HG03108 (cell line): Measurements from ENCODE around the gene TMEM161A.
"Not testable (repeated sequence)": the region's sequence is repeated elsewhere in the genome, so short reads cannot be mapped to it uniquely, and the experiment has no call there.

ENCODE experiments used
- ATAC-seq: cut with Tn5 transposase; IDR thresholded peaks from one replicate; pipeline ENCODE4 v1.9.1; 2021; ENCODE audit warnings: moderate library complexity; ENCODE audit not compliant: unreplicated experiment

Gene TMEM161A

DNA sequence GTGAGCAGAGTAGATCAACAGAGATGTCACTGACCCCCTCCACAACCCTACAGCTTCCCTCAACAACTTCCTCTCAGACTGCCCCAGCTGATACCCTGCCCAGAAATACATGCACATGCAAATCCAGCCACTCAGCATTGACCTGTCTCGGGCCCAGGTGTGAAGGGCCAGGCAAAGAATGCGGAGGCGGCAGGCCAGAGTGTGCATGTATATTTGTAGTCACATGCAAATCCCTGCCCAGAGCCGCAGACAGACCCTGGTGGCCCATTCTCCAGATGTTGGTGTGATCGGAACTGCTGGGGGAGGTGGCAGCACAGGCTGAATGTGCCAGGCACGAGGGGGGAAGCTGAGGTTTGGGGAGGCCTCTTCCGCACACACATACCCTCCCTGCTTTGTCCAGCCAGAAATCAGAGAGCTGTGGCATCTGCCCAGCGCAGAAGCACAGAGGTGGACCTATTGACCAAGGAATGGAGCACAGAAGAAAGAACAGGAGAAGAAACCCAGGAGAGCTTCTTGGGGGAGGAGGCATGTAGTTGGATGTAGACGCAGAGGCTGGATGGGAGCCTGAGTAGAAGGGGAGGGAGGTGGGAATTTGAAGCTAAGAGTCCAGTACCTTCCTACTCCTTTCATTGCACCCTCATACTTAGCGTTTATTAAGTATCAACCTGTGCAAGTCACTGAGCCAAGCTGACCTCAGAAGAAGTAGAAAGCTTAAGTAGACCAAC lies 17.4 kb upstream of the TMEM161A start:
- peak; percentile 52 for ATAC-seq

DNA sequence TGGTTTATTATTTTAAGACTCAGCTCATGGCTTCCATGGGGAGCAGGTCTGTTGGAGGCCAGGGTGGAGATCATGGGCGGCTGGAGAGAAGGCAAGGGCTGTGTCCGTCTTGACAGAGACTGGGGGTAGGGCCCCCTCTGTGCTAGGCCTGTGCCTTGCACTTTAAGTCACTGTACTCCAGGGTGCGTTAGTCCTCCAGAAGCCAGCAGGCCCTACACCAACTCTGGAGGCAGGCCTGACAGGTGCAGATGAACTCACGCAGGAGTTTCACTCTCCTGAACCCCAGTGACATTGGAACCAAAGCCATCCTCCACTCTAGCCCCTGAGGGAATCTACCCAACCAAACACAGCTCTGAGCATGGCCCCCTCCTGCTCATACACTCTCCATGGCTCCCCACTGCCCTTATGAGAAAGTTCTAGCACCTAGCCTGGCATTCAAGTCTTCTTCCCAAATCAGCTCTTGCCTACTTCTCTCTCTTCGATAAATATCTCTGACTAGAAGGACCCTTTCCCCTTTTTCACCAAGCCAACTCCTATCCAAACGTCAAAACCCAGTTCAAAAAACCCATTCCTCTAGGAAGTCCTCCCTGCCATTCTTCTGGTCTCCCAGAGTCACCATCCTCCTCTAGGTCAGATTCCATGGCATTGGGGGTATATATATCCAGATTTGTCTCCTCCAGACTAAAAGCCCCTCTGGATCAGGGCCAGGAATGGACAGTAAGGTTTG lies 16.7 kb upstream of the TMEM161A start:
- no peak for ATAC-seq

DNA sequence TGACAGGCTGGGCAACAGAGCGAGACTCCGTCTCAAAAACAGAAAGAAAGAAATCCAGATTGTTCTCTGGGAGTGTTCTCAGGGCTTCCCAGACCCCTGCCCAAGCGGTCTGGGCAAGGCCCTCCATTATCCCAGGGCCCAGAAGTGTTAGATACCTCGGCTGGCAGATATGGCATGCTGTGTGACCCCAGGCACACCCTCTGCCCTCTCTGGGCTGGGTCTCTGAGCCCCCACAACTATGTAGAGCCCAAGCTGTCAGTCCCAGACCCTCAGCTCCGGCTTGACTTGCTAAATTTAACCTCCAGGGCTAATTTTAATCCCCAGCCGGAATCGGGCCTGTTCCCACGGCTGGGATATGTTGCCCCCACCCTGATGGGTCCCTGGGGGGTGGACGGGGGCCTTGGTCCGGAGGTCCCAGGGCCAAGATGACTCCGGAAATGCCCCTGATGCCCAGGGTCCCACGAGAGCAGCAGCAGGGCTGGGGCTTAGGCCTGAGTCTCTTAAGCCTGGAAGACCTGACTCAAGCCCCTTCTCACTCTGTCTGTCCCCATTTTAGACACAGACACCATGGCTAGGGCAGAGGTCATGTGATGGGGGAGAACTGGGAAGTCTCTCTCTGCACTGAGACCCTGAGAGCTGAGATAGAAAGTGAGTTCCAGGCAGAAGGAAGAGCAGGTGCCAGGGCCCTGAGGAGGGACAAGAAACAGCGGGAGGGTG lies 14.5 kb upstream of the TMEM161A start:
- ATAC-seq, result no peak

DNA sequence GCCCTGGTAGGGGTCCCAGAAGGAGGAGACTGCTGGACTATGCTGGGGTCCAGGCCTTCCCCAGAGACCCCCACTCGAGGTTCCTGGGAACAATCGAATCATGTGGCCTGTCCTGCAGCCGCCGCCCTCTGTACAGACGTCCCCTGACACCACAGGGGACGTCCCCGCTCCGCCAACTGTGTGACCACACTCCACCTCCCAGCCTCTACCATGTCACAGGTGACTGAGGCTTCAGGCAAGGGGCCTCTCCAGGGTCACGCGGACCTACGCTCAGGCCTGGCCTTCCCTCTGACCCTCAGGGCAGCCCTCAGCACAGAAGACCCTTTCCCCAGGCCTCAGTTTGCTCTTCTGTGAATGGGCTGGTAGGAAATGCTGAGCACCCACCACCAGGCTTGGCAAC lies 13.1 kb upstream of the TMEM161A start:
- no peak for ATAC-seq

DNA sequence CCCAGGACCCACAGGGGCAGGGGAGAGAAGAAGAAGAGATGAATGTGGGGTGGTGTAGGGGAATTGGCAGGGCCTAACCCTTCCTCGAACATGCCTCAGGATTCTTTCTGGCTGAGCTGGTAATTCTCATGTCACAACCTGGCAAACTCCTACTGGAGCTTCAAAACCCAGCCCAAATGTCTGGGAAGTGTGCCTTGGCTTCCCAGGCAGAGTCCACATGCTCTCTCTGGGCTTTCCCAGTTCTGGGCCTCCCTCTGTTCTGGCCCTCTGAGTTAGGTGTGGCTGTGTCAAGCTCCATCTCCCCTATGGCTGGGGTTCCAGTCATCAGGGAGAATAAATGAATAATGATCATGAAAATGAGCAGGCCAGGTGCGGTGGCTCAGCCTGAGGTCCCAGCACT lies 11.2 kb upstream of the TMEM161A start:
- ATAC-seq, result no peak

DNA sequence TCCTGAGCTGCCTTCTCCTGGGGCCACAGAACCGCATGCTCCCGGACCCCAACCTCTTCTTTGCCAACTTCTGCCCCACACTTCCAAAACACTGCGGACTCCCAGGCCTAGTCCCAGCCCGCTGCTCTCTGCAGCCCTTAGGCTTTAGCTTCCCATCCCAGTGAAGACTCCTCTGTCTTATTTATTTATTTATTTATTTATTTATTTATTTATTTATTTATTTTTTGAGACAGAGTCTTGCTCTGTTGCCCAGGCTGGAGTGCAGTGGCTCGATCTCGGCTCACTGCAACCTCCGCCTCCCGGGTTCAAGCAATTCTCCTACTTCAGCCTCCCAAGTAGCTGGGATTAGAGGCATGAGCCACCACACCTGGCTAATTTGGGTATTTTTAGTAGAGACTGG lies 10.2 kb upstream of the TMEM161A start:
- ATAC-seq, result not testable (repeated sequence)

DNA sequence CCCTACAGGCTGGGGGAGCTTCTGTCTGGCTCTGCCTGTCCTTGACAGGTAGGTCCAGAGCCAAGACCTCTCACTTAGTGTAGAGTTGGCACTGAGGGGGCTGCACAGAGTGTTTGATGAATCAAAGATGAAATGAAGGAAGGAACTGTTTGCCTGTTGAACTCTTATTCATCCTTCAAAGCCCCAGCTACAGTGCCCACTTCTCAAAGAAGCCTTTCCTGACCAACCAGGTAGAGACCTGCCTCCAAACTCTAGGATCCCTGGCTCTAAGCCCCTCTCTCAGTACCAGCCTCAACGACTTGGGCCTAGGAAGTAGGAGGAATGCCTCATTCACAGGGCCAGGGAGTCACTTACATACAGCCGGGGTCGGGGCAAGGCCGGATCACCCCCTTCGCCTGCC lies 9.1 kb upstream of the TMEM161A start:
- ATAC-seq, result no peak

DNA sequence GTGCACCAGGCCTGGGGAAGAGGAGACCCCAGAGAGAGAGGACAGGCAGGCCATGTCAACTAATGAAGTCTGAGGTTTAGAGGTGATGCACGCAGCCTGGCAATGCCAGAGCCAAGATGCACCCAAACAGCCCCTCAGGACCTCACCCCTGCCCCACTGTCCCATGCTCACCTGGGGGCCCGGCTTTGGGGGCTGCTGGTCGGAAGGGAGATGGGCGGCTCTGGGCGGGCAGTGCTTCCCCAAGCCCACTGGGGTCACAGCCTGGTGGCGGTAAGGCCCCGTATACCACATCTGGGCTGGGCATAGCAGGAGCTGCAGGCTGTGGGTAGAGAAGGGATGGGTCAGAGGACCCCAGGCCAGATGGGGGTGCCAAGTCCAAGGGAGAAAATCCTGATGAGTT lies 8.6 kb upstream of the TMEM161A start:
- no peak for ATAC-seq

DNA sequence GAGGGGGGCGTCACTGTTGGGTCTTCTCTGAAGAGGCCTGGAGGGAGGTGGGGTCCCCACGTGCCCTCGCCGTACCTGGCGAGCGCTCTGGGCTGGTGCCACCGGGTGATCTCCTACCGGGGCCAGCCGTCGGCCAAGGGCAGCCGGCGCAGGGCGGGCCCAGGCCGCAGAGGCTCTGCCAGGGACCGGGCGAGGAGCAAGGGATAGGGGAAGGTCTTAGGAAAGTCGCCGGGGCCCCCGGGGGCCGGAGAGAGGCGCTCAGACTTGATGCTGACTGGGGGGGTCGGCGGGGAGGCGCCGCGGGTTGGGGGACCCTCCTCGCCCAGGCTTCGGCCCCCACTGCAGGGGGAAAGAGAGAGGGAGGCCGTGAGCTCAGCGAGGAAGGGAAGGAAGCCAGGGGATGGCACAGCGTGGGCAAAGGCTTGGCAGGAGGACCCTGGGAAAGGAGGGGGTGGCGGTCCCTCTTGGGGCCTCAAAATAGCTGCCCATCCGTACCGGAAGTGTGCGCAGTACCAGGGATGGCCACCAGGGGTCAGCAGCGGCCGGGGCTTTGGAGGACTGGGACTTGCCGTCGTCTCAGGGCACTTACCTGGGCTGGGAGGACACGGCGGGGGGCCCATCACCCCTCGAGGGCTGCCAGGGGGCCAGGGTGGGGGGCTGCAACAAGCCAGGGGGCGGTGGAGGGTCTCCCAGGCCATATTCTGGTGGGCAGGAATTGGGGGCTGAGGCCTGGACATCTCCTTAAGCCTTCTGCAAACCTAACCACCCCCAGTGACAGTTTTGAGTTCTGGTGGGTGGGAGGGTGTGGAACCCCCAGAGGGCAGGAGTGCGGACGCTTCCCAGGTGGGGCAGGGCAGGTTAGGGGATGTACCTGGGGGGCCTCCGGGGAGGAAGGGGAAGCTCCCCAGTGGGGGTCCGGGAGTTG lies 7.7 kb upstream of the TMEM161A start:
- no peak for ATAC-seq

DNA sequence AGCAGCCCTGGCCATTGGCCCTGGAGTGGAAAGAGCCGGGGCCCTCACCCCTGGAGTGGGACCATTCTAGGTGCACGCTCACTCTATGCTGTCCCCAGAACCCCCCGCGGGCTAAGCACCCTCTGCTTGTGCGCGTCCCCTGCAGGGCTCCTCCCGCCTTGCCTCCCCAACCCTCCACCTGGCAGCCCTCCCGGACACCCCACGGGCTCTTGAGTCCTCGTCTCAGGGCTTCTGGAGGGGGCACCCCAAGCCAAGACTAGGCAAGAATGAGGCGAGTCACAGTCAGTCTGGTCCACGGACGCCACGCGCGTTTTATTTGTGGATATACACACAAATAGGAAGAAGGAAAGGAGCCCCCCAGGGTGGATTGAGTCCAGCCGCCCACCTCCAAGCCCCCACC lies 7.0 kb upstream of the TMEM161A start:
- ATAC-seq, result no peak

DNA sequence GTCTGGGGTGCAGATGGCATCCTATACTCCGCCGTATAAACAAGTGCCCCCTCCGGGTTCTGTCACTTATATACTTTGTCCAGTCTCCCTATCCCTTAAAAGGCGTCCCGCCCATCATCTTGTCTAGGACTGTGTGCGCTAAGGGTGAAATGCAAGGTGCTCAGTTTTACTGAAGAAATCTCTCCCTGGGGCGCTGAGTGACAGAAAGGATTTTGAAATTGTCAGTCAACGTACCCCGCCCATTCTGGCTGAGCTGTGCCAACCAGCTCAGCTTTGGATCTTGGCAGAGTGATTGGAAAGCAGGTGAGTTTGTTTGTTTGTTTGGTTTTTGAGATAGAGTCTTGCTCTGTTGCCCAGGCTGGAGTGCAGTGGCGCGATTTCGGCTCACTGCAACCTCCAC lies 4.1 kb upstream of the TMEM161A start:
- no peak for ATAC-seq

DNA sequence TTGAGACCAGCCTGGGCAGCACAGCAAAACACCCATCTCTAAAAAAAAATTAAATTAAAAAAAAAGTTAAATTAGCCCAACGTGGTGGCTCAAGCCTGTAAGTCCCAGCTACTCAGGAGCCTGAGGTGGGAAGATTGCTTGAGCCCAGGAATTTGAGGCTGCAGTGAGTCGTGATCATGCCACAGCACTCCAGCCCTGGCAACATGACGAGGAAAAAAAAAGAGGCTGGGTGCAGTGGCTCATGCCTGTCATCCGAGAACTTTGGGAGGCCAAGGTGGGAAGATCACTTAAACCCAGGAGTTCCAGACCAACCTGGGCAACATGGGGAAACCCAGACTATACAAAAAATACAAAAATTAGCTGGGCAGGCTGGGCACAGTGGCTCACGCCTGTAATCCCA lies 2.2 kb upstream of the TMEM161A start:
- ATAC-seq, result no peak

DNA sequence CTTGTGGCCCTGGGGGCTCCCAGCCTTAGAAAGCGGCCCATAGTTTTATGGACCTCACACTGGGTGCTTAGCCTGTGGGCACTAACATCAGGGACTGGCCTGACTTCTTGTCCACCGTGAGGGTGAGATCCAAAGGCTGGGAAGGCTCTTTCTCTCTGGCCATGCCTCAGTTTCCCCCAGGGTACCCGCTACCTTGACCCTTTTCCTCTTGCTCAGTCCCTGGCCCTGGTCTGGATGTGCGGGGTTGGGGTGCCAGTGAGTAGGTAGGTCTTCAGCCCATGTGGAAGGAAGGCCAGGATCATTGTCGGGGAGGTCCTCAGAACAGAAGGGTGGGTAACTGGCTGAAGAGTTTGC lies 1.6 kb upstream of the TMEM161A start:
- ATAC-seq, result no peak

DNA sequence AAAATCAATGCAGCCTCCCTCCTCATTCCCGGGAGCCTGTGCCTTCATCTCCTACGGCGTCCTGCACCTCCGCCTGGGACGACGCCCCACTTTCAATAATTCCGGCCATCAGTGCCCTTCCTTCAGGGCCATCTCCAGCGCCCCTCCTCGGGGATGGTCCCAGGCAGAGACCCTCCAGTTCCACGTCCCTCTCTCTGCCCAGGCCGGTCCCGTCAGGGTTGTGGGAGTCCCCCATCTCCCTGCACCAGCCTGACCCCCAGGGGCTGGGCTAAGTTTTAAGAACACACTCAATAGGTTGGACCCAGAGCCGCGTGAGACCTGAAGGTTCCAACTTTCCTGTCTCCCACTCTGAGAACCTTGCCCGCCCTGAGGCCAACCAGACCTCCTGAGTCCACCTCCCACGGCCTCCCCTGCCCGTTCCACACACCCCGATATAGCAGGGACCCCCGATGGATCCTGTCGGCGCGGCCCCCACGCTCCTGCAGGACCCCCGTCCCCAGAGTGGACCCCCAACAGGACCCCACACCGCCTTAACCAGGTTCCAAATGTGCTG lies 646 bp downstream of the TMEM161A start:
- ATAC-seq, result no peak

DNA sequence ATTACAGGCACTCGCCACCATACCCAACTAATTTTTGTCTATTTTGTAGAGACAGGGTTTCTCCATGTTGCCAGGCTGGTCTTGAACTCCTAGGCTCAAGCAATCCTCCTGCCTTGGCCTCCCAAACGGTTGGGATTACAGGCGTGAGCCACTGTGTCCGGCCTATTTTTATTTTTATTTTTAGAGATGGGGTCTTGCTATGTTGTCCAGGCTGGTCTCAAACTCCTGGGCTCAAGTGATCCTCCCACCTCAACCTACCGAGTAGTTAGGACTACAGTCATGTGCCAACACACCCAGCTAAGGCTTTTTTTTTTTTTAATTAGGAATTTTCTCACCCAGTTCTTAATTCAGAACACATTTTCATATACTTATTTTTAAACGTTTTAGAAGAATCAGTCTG lies 2.6 kb downstream of the TMEM161A start:
- ATAC-seq, result not testable (repeated sequence)

DNA sequence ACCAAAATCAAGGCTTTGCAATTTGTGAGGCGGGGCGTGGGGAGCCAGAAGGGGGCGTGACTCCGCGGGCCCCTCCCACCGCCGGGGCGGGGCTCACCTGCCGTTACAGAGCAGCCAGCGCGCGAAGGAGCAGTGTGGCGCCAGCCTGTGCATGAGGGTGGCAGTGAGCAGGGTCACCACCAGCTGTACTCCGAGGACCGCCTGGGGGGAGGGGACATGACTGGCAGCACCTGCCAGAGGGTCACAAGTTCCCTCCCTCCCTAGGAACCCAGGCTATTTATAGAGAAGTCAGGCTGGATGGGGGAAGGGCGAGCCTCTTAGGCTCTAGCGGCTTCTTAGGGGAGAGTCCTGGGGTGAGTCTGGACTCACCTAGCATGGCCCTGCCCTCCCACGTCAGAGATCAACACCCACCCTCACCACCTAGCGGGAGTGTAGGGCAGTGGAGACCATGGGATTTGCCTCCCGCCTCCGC lies 3.6 kb downstream of the TMEM161A start:
- no peak for ATAC-seq

DNA sequence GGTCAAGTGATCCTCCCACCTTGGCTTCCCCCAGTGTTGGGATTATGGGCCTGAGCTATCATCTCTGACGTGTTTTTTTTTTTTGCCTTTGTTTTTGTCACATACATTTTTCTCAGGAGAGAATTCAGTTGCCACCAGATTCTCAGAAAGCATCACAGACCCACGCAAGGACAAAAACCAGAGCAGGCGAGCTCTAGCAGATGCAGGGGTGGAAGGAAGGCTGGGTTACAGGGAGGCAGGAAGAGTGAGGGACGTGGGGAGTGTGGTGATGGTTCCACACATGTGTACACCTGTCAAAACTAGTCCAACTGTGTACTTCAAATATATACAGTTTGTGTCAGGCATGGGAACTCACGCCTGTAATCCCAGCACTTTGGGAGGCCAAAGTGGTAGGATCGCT lies 4.3 kb downstream of the TMEM161A start:
- ATAC-seq, result no peak

DNA sequence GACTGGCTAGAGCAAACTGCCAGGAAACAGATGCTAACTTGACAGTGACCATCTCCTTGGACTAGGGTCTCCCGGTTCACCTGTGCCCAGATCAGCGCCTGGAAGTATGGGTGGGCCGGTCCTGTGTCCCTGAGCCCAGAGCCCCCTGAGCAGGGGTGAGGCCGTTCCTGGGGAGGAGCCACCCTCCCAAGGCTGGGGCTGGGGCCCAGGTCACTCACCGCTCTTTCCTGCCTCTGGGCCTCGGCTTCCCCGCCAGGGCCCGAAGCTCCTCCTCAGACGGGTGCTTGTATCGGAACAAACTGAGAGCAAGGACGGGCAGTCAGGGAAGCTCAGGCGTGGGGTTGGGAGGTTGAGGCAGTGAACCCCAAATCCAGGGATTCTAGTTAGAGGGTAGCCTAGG lies 5.4 kb downstream of the TMEM161A start:
- ATAC-seq, result no peak

DNA sequence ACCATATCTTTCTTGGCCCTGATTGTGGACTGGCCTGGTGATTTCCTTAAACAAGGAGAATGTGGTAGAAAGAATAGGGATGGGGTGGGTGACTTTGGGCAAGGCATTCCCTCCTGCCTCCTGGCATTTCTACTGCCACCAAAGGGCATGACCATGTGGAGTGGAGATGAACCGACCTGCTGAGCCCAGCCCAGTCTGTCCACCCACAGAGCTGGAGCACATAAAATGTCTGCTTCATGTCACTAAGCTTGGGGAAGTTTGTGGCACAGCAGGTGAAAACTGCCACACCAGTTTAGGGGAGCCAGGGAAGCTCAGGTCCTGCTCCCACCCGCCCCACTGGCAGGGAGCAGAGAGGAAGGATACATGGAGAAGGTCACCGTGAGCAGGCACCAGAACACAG lies 6.3 kb downstream of the TMEM161A start:
- no peak for ATAC-seq

DNA sequence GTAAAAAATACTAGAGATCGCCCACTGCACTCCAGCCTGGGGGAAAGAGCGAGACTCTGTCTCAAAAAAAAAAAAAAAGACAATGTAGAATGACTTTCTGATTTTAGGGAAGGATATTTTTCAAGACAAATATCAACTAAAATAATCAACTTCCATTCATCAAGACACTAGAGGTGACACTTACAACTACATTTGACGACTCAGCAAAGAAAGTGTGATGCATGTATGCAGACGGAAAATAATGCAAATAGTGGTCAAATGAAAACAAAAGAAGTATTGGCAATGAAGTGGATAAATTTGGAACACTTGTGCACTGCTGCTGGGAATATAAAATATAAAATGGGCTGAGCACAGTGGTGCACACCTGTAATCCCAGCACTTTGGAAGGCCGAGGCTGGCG lies 12.2 kb downstream of the TMEM161A start:
- no peak for ATAC-seq

DNA sequence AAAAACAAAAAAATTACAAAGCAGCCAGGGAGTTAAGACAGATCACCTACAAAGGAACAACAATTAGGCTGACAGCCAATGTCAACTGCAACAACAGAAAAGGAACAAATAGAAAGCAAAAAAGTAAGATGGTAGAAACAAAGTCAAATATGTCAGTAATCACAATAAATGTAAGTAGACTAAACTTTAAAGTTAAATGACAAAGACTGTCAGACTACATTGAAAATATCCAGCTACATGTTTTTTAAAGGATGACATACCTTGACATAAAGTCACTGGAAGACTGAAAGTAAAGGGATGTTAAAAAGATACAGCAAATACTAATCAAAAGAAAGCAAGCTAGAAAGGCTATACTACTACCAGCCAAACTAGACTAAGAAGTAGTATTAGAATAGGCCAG lies 14.9 kb downstream of the TMEM161A start:
- ATAC-seq, result no peak
